Activated T-helper 1 cell treated with anti-CD3 and anti-CD28 coated beads, Interleukin-2, amount 50 U/mL, for 16 hours (primary cell): ENCODE data around the gene AIRE.
"Not testable (repeated sequence)": the region's sequence is repeated elsewhere in the genome, so short reads cannot be mapped to it uniquely, and the experiment has no call there.

ENCODE experiments used
- DNase-seq, 2 donors: peaks; one replicate each; pipeline ENCODE4 v3.0.0-alpha.2; 2020; ENCODE audit warnings: low read depth in 1 of 2, low spot score in 1 of 2

Gene AIRE

GRCh38 chr21:44291078-44291935, 5.6 kb downstream of the AIRE start:
- DNase-seq: no peak

GRCh38 chr21:44291936-44292811, 6.5 kb downstream of the AIRE start:
- DNase-seq: no peak

GRCh38 chr21:44292812-44293195, 7.1 kb downstream of the AIRE start:
- DNase-seq: no peak

GRCh38 chr21:44293551-44294231, 8.0 kb downstream of the AIRE start:
- no peak for DNase-seq

- DNase-seq: no peak
Observed at GRCh38 chr21:44294391-44295162, 8.9 kb downstream of the AIRE start.

- DNase-seq: no peak
Observed at GRCh38 chr21:44295163-44295573, 9.5 kb downstream of the AIRE start.

GRCh38 chr21:44295646-44296045, 10.0 kb downstream of the AIRE start:
- DNase-seq: no peak

GRCh38 chr21:44296103-44296519, 10.4 kb downstream of the AIRE start:
- DNase-seq: no peak

GRCh38 chr21:44296916-44297315, 11.2 kb downstream of the AIRE start:
- no peak for DNase-seq

- peak; percentile 48 to 61 for DNase-seq
Observed at GRCh38 chr21:44297525-44298290, 12.0 kb downstream of the AIRE start.

- no peak for DNase-seq
Observed at GRCh38 chr21:44298301-44298700, 12.6 kb downstream of the AIRE start.

- DNase-seq: no peak
Observed at GRCh38 chr21:44299085-44299457, 13.4 kb downstream of the AIRE start.

GRCh38 chr21:44299458-44300261, 14.0 kb downstream of the AIRE start, which contains the start of gene PFKL:
TSS of gene PFKL (plus strand) at chr21:44300053. CDS start at chr21:44300106, 53 bp downstream.
- DNase-seq: peak; percentile 23 to 44

GRCh38 chr21:44300262-44300959, 14.7 kb downstream of the AIRE start:
- DNase-seq: peak; percentile 29 to 44

- DNase-seq: no peak
Observed at GRCh38 chr21:44301141-44301540, 15.5 kb downstream of the AIRE start.

GRCh38 chr21:44301961-44302406, 16.3 kb downstream of the AIRE start:
- DNase-seq: no peak

- not testable (repeated sequence) for DNase-seq
Observed at GRCh38 chr21:44302573-44303401, 17.1 kb downstream of the AIRE start.
